SK-N-SH (cell line): ENCODE measurements around the gene ACACB. TPM values are rescaled to one million over a fixed set of nuclear protein-coding genes. Genes with fewer than 3 reads are reported as not detected.

Source experiments
- CTCF ChIA-PET: fragments of 300-600, 350-600 bp; formaldehyde crosslinking; extraction: SDS; loops from one replicate; lab custom pipeline; 2021; lab: Yijun Ruan, JAX
- POLR2A ChIA-PET: fragments of 350-600 bp; sonication (Branson Sonifier 250); formaldehyde crosslinking; extraction: SDS; loops from one replicate; lab custom pipeline; 2020; ENCODE audit warnings: antibody characterized with exemption, inconsistent platforms; lab: Yijun Ruan, JAX
- DNase-seq: peaks from one replicate; pipeline ENCODE4 v3.0.0; 2012
- H2AFZ ChIP-seq: fragments of 200-600 bp; sonication (generic); 2 replicates; pipeline ENCODE4 v1.8.1; 2016; ENCODE audit warnings: antibody characterized with exemption, mild to moderate bottlenecking, low read depth
- H3F3A ChIP-seq: fragments of 200-600 bp; sonication (generic); replicated peaks from 2 replicates; pipeline ENCODE3; 2016; ENCODE audit warnings: antibody characterized with exemption, mild to moderate bottlenecking; ENCODE audit not compliant: insufficient read depth
- H3K27ac ChIP-seq, 2 experiments: fragments of 200-500 bp in 1 of 2; fragments of 200-600 bp in 1 of 2; sonication (Bioruptor generic) in 1 of 2; sonication (generic), shearing (Covaris generic) in 1 of 2; 2 replicates each; pipeline versions ENCODE4 v1.5.1 to v1.6.1; 2014 to 2016; ENCODE audit warnings: low read depth in 2 of 2, inconsistent platforms in 1 of 2, low read length in 1 of 2, mild to moderate bottlenecking in 1 of 2, mixed read lengths in 1 of 2
- H3K27me3 ChIP-seq: fragments of 200-600 bp; sonication (generic), shearing (Covaris generic); 2 replicates; pipeline ENCODE4 v1.6.1; 2016; ENCODE audit warnings: mixed run types; ENCODE audit not compliant: insufficient read depth
- H3K36me3 ChIP-seq, 2 experiments: fragments of 200-500 bp in 1 of 2; fragments of 200-600 bp in 1 of 2; sonication (Bioruptor generic) in 1 of 2; sonication (generic) in 1 of 2; replicated peaks in 1 of 2; 2 replicates each; pipeline versions ENCODE3 to v1.5.1; 2014 to 2016; ENCODE audit warnings: low read length in 1 of 2, mild to moderate bottlenecking in 1 of 2; ENCODE audit not compliant: insufficient read depth in 2 of 2, control insufficient read depth in 1 of 2
- H3K4me1 ChIP-seq, 2 experiments: fragments of 200-500 bp in 1 of 2; fragments of 200-600 bp in 1 of 2; sonication (Bioruptor generic) in 1 of 2; sonication (generic), shearing (Covaris generic) in 1 of 2; 2 replicates each; pipeline versions ENCODE4 v1.5.1 to v1.6.1; 2014 to 2016; ENCODE audit warnings: low read depth in 1 of 2, low read length in 1 of 2, mixed run types in 1 of 2; ENCODE audit not compliant: insufficient read depth in 2 of 2, control insufficient read depth in 1 of 2
- H3K4me2 ChIP-seq: fragments of 200-600 bp; sonication (generic), shearing (Covaris generic); 2 replicates; pipeline ENCODE4 v1.6.1; 2017; ENCODE audit warnings: mixed run types
- H3K4me3 ChIP-seq, 2 experiments: fragments of 200-500 bp in 1 of 2; fragments of 200-600 bp in 1 of 2; sonication (Bioruptor generic) in 1 of 2; sonication (generic), shearing (Covaris generic) in 1 of 2; 2 replicates each; pipeline versions ENCODE4 v1.5.1 to v1.8.1; 2014 to 2016; ENCODE audit warnings: low read depth in 2 of 2, inconsistent platforms in 1 of 2, low read length in 1 of 2, mild to moderate bottlenecking in 1 of 2, mixed read lengths in 1 of 2, moderate library complexity in 1 of 2
- H3K79me2 ChIP-seq: fragments of 200-600 bp; sonication (generic); 2 replicates; pipeline ENCODE4 v1.8.1; 2017; ENCODE audit warnings: mild to moderate bottlenecking; ENCODE audit not compliant: insufficient read depth
- H3K9ac ChIP-seq: fragments of 200-600 bp; sonication (generic); 2 replicates; pipeline ENCODE4 v1.6.1; 2017; ENCODE audit warnings: mixed run types
- H3K9me2 ChIP-seq: fragments of 200-600 bp; sonication (generic); 2 replicates; pipeline ENCODE4 v1.6.1; 2017; ENCODE audit warnings: mixed run types
- H3K9me3 ChIP-seq: fragments of 200-600 bp; sonication (generic); 2 replicates; pipeline ENCODE4 v1.6.1; 2017; ENCODE audit warnings: mixed run types, mild to moderate bottlenecking, moderate library complexity
- H4K20me1 ChIP-seq: fragments of 200-600 bp; sonication (generic); 2 replicates; pipeline ENCODE4 v1.6.1; 2017; ENCODE audit warnings: mild to moderate bottlenecking, mixed run types; ENCODE audit not compliant: insufficient read depth
- CHD2 ChIP-seq: fragments of 150-350 bp; IDR thresholded peaks from 2 replicates; pipeline ENCODE4 v1.6.1; 2018; ENCODE audit warnings: low read length; ENCODE audit not compliant: partially characterized antibody
- ELF1 ChIP-seq: IDR thresholded peaks from 2 replicates; pipeline ENCODE4 v1.4.0; 2012
- EP300 ChIP-seq, 2 experiments: IDR thresholded peaks; 2 replicates each; pipeline versions ENCODE4 v1.4.0 to v1.6.1; 2012; ENCODE audit warnings: borderline replicate concordance in 1 of 2, low read depth in 1 of 2, low read length in 1 of 2
- EZH2phosphoT487 ChIP-seq: fragments of 200-600 bp; sonication (generic); IDR thresholded peaks from 2 replicates; pipeline ENCODE4 v1.6.1; 2017; ENCODE audit warnings: low read depth, mixed run types, mild to moderate bottlenecking, antibody characterized with exemption, moderate library complexity, borderline replicate concordance
- FOXM1 ChIP-seq: IDR thresholded peaks from 2 replicates; pipeline ENCODE4 v1.4.0; 2012; ENCODE audit warnings: low read depth, mild to moderate bottlenecking
- GABPA ChIP-seq: IDR thresholded peaks from 2 replicates; pipeline ENCODE4 v1.4.0; 2012; ENCODE audit warnings: low read depth, mild to moderate bottlenecking
- GATA2 ChIP-seq: sonication (generic); formaldehyde crosslinking; IDR thresholded peaks from 2 replicates; pipeline ENCODE4 v1.5.0; 2020; ENCODE audit warnings: mild to moderate bottlenecking, missing genetic modification reagents
- JUND ChIP-seq: IDR thresholded peaks from 2 replicates; pipeline ENCODE4 v1.4.0; 2012
- MEF2A ChIP-seq: IDR thresholded peaks from 2 replicates; pipeline ENCODE4 v1.4.0; 2012; ENCODE audit warnings: low read depth, borderline replicate concordance
- MXI1 ChIP-seq: IDR thresholded peaks from 2 replicates; pipeline ENCODE4 v1.6.1; 2012; ENCODE audit warnings: mild to moderate bottlenecking, low read depth, low read length, improper control_type of control experiment
- NFIC ChIP-seq: IDR thresholded peaks from 2 replicates; pipeline ENCODE4 v1.4.0; 2012; ENCODE audit warnings: borderline replicate concordance
- NRF1 ChIP-seq: IDR thresholded peaks from 2 replicates; pipeline ENCODE4 v1.6.1; 2012; ENCODE audit warnings: low read depth, mild to moderate bottlenecking, low read length
- POLR2AphosphoS5 ChIP-seq: IDR thresholded peaks from 2 replicates; pipeline ENCODE4 v1.6.1; 2012; ENCODE audit warnings: low read depth, low read length
- RAD21 ChIP-seq: IDR thresholded peaks from 2 replicates; pipeline ENCODE4 v1.6.1; 2012; ENCODE audit warnings: mild to moderate bottlenecking, low read length
- RCOR1 ChIP-seq: fragments of 150-350 bp; IDR thresholded peaks from 2 replicates; pipeline ENCODE4 v1.6.1; 2017; ENCODE audit warnings: antibody characterized with exemption, low read length
- RFX5 ChIP-seq: IDR thresholded peaks from 2 replicates; pipeline ENCODE4 v1.6.1; 2012; ENCODE audit warnings: mild to moderate bottlenecking, improper control_type of control experiment, low read length
- SIN3A ChIP-seq: IDR thresholded peaks from 2 replicates; pipeline ENCODE4 v1.6.1; 2012; ENCODE audit warnings: low read depth, mild to moderate bottlenecking, low read length, moderate library complexity, borderline replicate concordance
- SMC3 ChIP-seq: IDR thresholded peaks from 2 replicates; pipeline ENCODE4 v1.6.1; 2012; ENCODE audit warnings: low read depth, low read length, improper control_type of control experiment
- TAF1 ChIP-seq: IDR thresholded peaks from 2 replicates; pipeline ENCODE4 v1.6.1; 2012; ENCODE audit warnings: low read depth, mild to moderate bottlenecking, low read length, moderate library complexity, borderline replicate concordance
- TCF12 ChIP-seq: IDR thresholded peaks from 2 replicates; pipeline ENCODE4 v1.4.0; 2012
- TEAD4 ChIP-seq: IDR thresholded peaks from 2 replicates; pipeline ENCODE4 v1.4.0; 2012; ENCODE audit warnings: mild to moderate bottlenecking, borderline replicate concordance; ENCODE audit not compliant: insufficient read depth
- WGBS: methylation state at CpG from one replicate; pipeline ENCODE4 v1.1.6; 2017; ENCODE audit warnings: low lambda C conversion rate; 5-methylcytosine and 5-hydroxymethylcytosine counted together
- polyA plus RNA-seq, 3 experiments: library from polyadenylated mRNA; depleted of rRNA; stranded (reverse); fragments of >200 nt; gene quantifications; 2 replicates each; pipeline ENCODE4 v1.2.3, GENCODE V29; 2012
- TF ChIP-seq, protein P1 (sequence below): IDR thresholded peaks from 2 replicates; pipeline ENCODE4 v1.4.0; 2012; ENCODE audit warnings: low read depth, borderline replicate concordance
- TF ChIP-seq, protein P2 (sequence below): IDR thresholded peaks from 2 replicates; pipeline ENCODE4 v1.4.0; 2012; ENCODE audit warnings: low read depth, borderline replicate concordance
- TF ChIP-seq, protein P3 (sequence below): IDR thresholded peaks from 2 replicates; pipeline ENCODE4 v1.4.0; 2012; ENCODE audit warnings: low read depth
- TF ChIP-seq, protein P4 (sequence below): fragments of 150-350 bp; IDR thresholded peaks from 2 replicates; pipeline ENCODE4 v1.6.1; 2016; ENCODE audit warnings: mild to moderate bottlenecking, low read depth, low read length

The ACACB gene
- polyA plus RNA-seq, 1 of the 3 experiments (the other 2 are of a cell fraction) = 6.1 TPM

DNA sequence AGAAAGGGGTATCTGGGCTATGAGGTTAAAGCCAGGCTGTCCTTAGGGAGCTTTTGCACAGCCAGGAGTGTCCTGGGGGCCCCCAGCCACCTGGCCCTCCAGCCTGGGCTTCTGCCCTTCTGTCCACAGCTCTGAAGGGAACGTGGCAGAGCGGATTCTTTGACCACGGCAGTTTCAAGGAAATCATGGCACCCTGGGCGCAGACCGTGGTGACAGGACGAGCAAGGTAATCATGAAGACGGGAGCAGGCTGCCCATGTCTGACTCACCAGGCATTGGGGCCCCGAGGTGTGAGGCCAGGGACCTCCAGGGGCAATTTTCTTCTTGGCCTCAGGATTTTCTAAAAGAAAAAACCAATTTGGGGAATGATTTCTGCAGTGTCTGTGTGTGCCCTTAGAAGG lies 139.6 kb downstream of the ACACB start:
- Histone ChIP-seq H2AFZ (no peak overlapping the region), H3K27me3 (no peaks in the 10 kb centered on the region), H3K9me2 (no peaks in the 10 kb centered on the region), H4K20me1 (no peaks in the 10 kb centered on the region), H3K9me3 (no peaks in the 10 kb centered on the region), H3K79me2 (no peaks in the 10 kb centered on the region), H3K27ac (no peak overlapping the region), H3K4me1 (no peaks in the 10 kb centered on the region)
- no peak for DNase-seq
- ChIA-PET POLR2A (no interaction called here), CTCF (interaction anchor here (1.0 to 2.6 kb wide), 3 partner anchors 8 to 129 kb away, joined by 3 to 10 read pairs (median 5); no protein-coding TSS in a partner anchor)
- TF ChIP-seq CHD2 (no peak), MEF2A (no peak), JUND (no peak), TEAD4 (no peak), EP300 (IDR thresholded peaks at IDR 0.05; ENCODE audit: borderline replicate concordance in 1 of 2, low read depth in 1 of 2, low read length in 1 of 2) (no peak), POLR2AphosphoS5 (no peak), SIN3A (no peak), RAD21 (no peak), TCF12 (no peak), RFX5 (no peak)
- TF ChIP-seq, protein P1, sequence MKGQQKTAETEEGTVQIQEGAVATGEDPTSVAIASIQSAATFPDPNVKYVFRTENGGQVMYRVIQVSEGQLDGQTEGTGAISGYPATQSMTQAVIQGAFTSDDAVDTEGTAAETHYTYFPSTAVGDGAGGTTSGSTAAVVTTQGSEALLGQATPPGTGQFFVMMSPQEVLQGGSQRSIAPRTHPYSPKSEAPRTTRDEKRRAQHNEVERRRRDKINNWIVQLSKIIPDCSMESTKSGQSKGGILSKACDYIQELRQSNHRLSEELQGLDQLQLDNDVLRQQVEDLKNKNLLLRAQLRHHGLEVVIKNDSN = no peak
- TF ChIP-seq, all 33 proteins: peak for 0
- WGBS = 57% methylated on average over 5 of the region's 8 CpGs
- Histone ChIP-seq H3K9ac (no peak overlapping the region), H3F3A (no peaks in the 10 kb centered on the region), H3K4me3 (no peak overlapping the region), H3K36me3 (no peaks in the 10 kb centered on the region), H3K4me2 (no peak overlapping the region)

DNA sequence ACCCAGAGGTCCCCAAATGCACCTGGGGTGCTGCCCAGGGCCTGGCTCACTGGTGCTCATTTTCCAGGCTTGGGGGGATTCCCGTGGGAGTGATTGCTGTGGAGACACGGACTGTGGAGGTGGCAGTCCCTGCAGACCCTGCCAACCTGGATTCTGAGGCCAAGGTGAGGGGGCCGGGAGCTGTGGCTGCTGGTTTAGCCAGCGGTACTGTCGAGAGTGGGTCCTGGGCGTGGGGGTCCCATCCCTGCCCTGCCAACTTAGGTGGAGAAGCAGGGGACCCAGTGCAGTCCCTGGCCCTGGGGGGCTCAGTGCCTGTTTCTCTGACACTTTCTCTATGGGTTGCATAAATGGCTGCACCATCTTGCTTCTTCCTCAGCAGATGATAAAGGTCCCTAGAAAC lies 141.8 kb downstream of the ACACB start:
- Histone ChIP-seq H3K9ac (no peak overlapping the region), H2AFZ (no peak overlapping the region), H3K36me3 (peaks cover 0 to 2% of the 10 kb centered on the region in 2 experiments), H3K9me2 (no peaks in the 10 kb centered on the region), H3K79me2 (no peaks in the 10 kb centered on the region), H3K4me2 (no peak overlapping the region), H3K4me3 (no peak overlapping the region), H3K4me1 (no peaks in the 10 kb centered on the region), H4K20me1 (no peaks in the 10 kb centered on the region), H3K27ac (no peak overlapping the region), H3K9me3 (no peaks in the 10 kb centered on the region), H3F3A (no peaks in the 10 kb centered on the region), H3K27me3 (no peaks in the 10 kb centered on the region)
- TF ChIP-seq, protein P2, sequence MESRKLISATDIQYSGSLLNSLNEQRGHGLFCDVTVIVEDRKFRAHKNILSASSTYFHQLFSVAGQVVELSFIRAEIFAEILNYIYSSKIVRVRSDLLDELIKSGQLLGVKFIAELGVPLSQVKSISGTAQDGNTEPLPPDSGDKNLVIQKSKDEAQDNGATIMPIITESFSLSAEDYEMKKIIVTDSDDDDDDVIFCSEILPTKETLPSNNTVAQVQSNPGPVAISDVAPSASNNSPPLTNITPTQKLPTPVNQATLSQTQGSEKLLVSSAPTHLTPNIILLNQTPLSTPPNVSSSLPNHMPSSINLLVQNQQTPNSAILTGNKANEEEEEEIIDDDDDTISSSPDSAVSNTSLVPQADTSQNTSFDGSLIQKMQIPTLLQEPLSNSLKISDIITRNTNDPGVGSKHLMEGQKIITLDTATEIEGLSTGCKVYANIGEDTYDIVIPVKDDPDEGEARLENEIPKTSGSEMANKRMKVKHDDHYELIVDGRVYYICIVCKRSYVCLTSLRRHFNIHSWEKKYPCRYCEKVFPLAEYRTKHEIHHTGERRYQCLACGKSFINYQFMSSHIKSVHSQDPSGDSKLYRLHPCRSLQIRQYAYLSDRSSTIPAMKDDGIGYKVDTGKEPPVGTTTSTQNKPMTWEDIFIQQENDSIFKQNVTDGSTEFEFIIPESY = no peak
- TF ChIP-seq FOXM1 (no peak), NFIC (no peak), TCF12 (no peak), RCOR1 (no peak), GATA2 (no peak), GABPA (no peak), JUND (no peak), ELF1 (no peak), TEAD4 (no peak), TAF1 (no peak), EZH2phosphoT487 (no peak), SMC3 (no peak), RFX5 (no peak), NRF1 (no peak), MXI1 (no peak)
- TF ChIP-seq, protein P1 = no peak
- TF ChIP-seq, protein P3, sequence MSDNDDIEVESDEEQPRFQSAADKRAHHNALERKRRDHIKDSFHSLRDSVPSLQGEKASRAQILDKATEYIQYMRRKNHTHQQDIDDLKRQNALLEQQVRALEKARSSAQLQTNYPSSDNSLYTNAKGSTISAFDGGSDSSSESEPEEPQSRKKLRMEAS = no peak
- TF ChIP-seq, protein P4, sequence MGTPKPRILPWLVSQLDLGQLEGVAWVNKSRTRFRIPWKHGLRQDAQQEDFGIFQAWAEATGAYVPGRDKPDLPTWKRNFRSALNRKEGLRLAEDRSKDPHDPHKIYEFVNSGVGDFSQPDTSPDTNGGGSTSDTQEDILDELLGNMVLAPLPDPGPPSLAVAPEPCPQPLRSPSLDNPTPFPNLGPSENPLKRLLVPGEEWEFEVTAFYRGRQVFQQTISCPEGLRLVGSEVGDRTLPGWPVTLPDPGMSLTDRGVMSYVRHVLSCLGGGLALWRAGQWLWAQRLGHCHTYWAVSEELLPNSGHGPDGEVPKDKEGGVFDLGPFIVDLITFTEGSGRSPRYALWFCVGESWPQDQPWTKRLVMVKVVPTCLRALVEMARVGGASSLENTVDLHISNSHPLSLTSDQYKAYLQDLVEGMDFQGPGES = no peak
- no peak for DNase-seq
- WGBS = 70% methylated on average over 2 of the region's 6 CpGs
- CTCF ChIA-PET = interaction anchor here (1.0 to 2.8 kb wide), 4 partner anchors 127 to 135 kb away, joined by 3 to 13 read pairs (median 7); no protein-coding TSS in a partner anchor
- POLR2A ChIA-PET = no interaction called here
